MM.1S (cell line): ENCODE data around the gene YY1.

Experiments
- EZH2phosphoT487 ChIP-seq: fragments of 300-600 bp; sonication (generic); IDR thresholded peaks from 2 replicates; pipeline ENCODE4 v1.6.1; 2018; ENCODE audit warnings: antibody characterized with exemption, low read length
- TF ChIP-seq, protein P1 (sequence below): fragments of 300-600 bp; sonication (generic); IDR thresholded peaks from 2 replicates; pipeline ENCODE4 v1.5.1; 2016; ENCODE audit warnings: antibody characterized with exemption, low read length, mixed read lengths

DNA sequence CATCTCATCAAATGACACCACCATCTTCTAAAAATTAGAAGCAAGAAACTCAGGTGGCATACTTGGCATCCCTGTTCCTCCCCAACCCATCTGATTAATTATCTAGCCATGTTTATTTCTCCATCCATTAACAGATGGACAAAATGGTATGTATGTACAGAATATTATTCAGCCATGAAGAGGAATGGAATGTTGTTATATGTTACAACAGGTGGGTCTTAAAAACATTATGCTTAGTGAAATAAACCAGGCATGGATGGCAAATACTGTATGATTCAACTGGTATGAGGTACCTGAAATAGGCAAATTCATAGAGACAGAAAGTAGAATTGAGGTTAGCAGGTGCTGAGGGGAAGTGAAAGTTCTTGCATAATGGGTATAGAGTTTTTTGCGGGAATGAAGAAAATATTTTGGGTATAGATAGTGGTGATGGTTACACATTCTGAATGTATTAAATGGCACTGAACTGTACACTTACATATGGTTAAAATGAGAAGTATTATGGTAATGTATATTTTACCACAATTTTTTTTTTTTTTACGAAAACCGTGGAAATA is 17.5 kb downstream of the YY1 start:
- TF ChIP-seq, protein P1, sequence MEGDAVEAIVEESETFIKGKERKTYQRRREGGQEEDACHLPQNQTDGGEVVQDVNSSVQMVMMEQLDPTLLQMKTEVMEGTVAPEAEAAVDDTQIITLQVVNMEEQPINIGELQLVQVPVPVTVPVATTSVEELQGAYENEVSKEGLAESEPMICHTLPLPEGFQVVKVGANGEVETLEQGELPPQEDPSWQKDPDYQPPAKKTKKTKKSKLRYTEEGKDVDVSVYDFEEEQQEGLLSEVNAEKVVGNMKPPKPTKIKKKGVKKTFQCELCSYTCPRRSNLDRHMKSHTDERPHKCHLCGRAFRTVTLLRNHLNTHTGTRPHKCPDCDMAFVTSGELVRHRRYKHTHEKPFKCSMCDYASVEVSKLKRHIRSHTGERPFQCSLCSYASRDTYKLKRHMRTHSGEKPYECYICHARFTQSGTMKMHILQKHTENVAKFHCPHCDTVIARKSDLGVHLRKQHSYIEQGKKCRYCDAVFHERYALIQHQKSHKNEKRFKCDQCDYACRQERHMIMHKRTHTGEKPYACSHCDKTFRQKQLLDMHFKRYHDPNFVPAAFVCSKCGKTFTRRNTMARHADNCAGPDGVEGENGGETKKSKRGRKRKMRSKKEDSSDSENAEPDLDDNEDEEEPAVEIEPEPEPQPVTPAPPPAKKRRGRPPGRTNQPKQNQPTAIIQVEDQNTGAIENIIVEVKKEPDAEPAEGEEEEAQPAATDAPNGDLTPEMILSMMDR, result no peak
- no peak for TF ChIP-seq EZH2phosphoT487
